Measurements from ENCODE around the gene DLG4.

DLG4 gene

GRCh38 chr17:7156342-7156940 is 63.2 kb downstream of the DLG4 start:
- no peak for DNase-seq (ENCODE audit: low read depth in 2 of 2)

- no peak for DNase-seq (ENCODE audit: low read depth in 2 of 2)
Measured at GRCh38 chr17:7147772-7148171, 71.9 kb downstream of the DLG4 start.

GRCh38 chr17:7146115-7146514 is 73.5 kb downstream of the DLG4 start:
- DNase-seq (ENCODE audit: low read depth in 2 of 2) = no peak

GRCh38 chr17:7144213-7144612 is 75.4 kb downstream of the DLG4 start:
- no peak for DNase-seq (ENCODE audit: low read depth in 2 of 2)

- DNase-seq (ENCODE audit: low read depth in 2 of 2) = no peak
Measured at GRCh38 chr17:7141824-7142223, 77.8 kb downstream of the DLG4 start.

- no peak for DNase-seq (ENCODE audit: low read depth in 2 of 2)
Measured at GRCh38 chr17:7139400-7139799, 80.2 kb downstream of the DLG4 start.

- DNase-seq (ENCODE audit: low read depth in 2 of 2) = no peak
Measured at GRCh38 chr17:7138800-7139381, 80.7 kb downstream of the DLG4 start.

- DNase-seq (ENCODE audit: low read depth in 2 of 2) = no peak
Measured at GRCh38 chr17:7137171-7137943, 82.3 kb downstream of the DLG4 start.
